Stromal cell of bone marrow (primary cell): ENCODE results near the gene C9orf50.
"Not testable (repeated sequence)": the region's sequence is repeated elsewhere in the genome, so short reads cannot be mapped to it uniquely, and the experiment has no call there.

Experiments used
- DNase-seq: peaks from one replicate; pipeline ENCODE4 v3.0.0-alpha.2; 2012; ENCODE audit warnings: low read depth

C9orf50 gene

DNA sequence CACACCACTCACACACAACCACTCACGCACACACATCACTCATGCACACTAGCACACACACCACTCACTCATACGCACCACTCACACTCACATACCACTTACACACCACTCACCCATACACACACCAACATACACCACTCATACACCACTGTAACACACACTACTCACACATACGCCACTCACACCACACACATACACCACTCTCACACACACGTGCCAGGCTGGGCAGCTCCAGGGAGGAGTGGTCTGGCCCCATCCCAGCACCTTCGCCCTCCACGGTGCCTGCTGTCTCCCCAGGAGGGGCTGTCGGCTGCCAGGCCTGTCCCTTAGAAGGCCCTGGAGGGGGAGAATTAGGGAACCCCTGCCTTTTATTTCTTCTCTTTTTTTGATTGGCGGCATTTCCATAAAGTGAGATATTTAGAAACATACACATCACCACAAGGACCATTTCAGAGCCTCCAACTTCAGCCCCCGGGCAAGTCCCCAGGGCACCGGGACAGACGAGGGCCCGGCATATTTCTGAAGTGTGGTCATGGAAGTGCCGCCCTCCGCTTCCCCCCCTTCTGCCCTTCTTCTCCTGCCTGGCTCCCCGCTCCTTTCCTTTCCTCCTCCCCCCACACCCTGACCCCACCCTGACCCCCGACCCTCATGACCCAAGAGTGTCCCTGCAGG is 27.3 kb upstream of the C9orf50 start:
- no peak for DNase-seq

DNA sequence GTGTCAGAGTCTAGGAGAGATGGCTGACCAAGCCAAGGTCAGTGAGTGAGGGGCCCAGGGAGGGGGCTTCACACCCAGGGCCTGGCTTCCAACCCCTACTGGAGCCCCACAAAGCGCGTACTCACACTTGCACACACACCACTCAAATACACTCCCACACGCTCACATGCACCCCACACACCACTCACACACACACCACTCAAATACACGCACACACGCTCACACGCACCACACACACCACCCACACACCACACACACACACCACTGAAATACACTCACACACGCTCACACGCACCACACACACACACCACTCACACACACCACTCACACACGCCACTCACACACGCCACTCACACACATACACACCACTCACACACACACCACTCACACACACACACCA is 26.7 kb upstream of the C9orf50 start:
- no peak for DNase-seq

DNA sequence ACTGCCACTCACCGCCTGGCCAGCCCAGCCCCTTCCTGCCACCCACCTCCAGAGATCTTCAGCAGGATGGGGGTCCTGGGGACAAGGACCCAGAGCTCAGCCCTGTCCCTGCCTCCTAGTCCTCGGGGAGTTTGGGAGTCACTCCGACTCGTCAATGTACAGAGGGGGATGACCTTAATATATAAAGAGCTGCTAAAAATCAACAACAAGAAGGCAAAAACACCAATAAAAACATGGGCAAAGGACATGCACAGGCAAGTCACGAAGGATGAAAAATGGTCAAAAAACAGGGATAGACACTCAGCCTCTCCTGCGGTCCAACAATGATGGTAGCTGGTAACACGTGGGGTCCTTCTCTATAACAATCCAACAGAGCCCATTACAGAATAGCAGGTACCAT is 25.8 kb upstream of the C9orf50 start:
- no peak for DNase-seq

DNA sequence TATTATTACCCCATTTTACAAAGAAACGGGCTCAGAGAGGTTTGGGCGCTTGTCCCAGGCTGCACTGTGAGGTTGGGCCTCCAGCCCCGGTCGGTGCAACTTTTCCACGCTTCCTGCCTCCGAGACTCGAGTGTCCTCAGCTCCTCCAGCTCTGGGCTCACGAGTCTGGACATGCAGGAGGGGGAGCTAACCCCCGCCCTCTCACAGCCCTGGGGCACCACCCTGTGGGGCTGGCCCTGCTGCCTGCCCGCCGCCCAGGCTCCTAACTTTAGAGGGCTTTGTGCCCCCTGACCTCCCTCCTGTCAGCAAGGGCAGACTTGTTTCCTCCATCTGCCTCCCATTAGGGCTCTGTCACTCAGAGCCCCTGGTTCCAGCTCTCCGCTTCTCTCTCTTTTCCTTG is 25.4 kb upstream of the C9orf50 start:
- DNase-seq = no peak

DNA sequence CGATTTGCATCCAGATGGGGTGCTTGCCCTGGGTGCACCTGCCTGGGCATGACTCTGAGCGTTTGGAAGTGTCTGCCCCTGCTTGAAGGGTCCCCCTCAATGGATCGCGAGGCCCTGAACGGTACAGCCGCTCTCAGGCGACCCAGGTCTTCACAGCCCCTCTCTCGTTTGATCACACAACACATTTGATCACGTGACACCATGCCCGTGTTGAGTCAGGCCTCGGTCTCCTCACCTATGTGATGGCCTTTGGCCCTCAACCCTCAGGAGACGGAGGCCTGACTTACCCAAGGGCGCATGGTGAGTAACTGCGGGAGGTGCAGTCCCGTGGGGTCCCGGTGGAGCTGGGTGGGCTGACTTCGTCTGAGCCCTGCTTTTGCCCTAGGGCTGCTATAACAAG is 24.0 kb upstream of the C9orf50 start:
- DNase-seq = no peak

DNA sequence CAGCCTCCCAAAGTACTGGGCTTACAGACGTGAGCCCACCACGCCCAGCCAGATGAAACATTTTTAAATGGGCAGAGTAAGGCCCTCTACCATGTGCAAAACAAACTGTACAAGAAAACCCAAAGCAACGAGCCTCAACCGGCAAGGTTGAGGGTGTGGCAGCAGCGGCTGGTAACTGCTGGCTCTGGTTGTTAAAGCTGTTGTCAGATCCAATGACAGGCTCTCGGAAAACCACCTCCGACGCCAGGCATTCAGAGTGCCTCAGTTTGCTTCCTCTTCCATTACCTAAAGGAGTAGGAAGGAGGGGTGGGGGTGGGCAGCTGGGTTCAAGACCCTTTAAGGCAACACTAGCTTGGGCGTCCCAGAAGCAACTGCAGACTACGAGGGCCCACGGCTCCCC is 23.5 kb upstream of the C9orf50 start:
- DNase-seq = no peak

DNA sequence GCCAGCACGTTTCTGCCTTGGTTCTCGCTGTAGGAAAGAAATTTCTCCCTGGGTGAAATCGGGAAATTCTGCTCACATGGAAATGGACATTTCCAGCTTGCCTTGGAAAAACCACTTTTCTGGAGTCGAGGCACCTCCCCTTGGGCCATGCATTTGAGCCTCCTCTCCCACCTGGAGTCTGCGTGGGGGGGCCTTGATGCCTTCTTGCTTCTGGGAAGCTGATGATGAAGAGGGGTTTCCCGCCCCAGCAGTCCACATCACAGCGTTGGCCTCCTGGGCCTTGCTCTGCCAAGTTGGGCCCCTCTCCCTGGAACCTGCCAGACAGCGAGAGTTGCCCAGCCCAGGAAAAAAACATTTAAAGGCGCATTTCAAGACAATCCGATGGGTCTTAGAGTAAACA is 22.8 kb upstream of the C9orf50 start:
- no peak for DNase-seq

DNA sequence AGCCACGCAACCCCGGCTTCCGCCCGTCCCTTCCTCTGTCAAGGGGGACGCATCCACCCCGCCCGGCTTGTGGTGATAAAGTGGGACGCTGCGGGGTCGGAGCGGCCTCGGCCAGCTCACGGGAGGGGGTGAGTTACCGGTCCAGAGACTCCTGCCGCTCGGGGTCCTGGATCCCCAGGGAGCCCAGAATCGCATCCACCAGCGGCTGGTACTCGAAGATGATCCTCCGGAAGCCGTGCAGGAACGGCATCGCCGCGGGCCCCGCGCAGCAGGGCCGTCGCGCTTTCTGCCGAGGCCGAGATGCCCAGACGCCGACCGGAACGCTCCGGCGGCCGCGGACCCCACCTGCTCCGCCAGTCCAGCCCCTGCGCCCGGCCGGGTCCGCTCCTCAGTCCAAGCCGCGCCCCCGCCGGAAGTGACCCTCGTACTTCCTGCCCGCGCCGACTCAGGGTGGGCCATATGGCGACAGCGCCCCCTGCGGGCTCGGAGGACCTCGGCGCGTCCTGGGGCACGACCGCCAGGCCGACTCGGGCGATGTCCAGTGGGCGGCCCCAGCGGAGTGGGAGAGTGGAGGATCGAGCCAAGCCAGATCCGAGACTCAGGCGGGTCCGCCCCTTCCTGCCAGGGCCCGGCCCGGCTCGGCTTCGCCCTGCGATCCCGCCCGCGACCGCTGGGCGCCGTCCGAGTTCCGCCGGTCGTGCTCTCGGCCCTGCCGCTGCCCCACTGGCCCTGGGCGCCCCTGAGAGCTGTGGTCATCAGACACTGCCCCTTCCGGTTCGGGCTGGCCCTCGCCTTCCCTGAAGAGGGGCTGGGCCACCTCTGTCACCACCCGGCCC is 21.1 kb upstream of the C9orf50 start, which contains the start of gene ASB6:
Gene ASB6 (minus strand): TSS at position 402 of the 836 bp plus-strand sequence. CDS start 152 bp downstream, at position 250.
- peak; percentile 94 for DNase-seq

DNA sequence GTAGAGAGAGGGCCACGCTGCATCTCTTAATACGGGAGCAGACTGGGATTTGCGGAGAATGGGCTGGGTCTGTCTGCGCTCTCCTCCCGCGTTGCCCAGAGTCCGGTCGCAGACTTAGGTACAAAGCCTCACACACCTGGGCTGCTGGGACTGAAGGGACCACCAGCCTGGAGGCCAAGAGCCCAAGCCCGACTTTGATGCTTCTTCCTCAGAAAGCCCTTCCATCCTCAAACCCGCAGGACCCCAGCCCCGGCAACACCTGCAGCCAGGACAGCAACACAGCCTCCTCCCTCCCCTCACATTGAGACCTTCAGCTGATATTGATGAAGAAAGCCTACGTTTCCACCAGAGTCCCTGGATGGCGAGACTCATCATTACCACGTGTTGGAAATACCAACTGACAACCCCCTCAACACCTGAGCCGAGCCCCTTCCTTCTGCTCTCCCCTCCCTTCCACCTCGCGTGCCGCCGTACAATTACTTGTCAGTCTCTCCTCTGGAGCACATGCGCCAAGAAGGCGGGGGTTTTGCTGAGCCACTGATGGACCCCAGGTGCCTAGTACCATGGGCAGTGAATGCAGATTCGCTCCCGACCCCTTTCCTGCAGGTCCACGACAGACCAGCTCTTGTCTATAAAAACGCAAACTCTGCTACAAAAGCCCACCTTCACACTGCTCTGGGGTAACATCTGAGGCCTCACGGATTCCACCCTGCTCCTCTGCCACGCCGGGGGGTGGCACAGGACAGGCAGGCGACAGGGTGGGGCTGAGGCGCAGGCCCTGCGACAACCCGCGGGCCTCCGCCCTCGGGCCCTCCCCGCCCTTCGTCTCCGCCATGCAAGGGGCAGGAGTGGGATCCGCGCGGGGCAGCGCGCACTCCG is 20.2 kb upstream of the C9orf50 start:
- DNase-seq = no peak

DNA sequence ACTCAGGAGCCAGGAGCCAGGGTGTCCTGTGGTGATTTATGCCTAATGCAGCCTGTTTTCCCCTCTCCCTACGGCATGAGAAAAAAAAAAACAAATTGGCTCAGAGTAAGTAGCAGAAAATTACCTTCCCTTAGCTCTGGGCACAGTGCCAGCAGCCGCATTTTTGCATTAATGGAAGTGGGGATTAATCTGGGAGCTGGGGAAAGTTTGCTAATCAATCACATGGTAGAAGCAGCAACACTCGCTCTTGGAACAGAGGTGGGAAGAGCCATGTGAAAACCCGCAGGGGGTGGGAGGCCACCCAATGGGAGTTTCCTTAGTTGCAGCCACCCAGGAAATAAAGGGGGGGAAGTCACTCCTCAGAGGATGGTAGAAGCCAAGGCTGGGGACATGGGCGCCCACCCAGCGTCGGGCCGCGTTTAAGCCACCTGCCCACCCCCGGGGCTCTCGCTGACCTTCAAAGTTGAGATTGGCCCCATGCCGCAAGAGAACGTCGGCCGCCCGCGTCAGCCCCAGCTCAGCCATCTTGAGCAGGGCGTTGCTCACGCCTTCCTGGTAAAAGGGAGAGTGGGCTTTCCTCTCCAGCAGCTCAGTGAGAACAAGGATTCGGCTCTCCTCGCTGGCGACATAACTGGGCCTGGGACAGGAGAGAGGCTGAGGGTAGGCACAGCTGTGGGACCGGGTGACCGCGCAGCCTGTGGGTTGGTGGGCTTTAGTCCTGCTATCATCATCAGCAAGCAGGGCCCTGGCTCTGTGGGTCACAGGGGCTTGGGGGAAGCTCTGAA is 19.4 kb upstream of the C9orf50 start:
- no peak for DNase-seq

DNA sequence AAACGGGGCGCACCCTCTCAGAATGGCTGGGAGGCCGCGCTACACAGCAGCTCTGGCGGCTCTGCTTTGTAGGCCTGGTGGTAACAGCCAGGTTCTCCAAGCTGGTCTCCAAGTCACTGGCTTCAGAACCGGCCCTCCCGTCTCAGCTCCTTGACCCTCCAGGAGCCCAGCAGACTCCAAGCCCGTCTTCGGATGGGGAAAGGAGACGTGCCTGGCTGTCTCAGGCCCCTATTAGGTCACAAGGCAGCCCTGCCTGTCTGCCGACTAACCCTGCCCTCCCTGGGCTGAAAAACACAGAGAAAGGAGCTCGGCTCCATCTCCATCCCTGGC is 18.8 kb upstream of the C9orf50 start:
- no peak for DNase-seq

DNA sequence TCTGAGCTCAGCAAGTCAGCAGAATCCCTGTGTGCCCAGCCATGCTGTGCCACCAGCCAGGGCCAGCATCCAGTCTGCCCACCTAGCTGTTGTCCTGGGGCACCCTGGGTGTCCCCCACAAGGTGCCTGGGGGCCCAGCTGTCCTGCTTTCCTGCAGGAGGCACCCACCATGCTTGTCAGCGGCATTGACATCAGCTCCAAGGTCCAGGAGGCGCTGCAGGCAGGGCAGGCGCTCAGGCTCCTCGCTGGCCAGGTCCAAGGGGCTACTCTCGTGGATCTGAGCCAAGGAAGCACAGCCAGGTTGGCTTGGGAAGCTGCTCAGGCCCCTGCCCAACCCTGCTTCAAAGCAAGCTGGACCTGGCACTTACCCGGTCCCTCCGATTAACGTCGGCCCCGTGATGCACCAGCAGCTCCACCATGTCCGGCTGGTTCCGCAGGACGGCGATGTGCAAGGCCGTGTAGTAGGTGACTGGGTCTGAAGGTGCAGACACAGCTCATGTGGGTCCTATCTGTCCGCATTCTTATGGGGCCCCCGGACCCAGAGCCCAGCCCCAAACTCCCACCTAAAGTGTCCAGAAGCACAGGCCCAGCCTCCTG is 18.2 kb upstream of the C9orf50 start:
- DNase-seq = no peak

DNA sequence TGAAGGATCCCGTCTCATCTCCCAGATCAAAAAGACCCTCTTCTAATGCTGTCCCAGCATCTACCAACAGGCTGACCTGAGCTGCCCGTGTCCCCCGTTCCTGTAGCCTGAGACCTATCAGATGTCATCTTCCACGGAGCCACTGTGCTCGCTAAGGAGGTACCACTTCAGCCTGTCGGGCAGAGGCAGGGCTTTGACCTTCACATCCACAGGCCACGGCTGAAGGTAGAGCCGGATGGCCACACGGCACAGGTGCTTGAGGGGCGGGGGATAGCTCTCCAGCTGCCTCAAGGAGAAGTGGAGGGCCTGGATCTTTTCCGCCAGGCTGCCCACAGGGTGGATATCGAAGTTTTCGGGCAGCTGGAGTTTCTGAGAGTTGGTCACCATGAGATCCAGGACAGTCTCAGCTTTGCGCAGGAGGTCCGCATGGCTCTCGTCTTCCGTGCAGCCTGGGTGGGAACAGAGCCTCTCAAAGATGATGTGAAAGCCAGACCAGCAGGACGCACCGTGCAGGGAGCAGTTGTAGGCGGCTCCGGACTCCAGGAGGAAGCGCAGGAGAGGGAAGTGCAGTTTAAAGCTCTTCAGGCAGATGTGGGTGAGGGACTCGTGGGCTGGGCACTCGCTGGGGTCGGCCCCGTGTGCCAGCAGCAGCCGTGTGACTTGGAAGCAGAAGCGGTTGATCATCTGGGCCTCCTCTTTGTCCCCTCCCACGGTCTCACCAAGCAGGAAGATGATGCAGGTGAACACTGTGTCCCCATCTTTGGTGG is 17.0 kb upstream of the C9orf50 start:
- no peak for DNase-seq

DNA sequence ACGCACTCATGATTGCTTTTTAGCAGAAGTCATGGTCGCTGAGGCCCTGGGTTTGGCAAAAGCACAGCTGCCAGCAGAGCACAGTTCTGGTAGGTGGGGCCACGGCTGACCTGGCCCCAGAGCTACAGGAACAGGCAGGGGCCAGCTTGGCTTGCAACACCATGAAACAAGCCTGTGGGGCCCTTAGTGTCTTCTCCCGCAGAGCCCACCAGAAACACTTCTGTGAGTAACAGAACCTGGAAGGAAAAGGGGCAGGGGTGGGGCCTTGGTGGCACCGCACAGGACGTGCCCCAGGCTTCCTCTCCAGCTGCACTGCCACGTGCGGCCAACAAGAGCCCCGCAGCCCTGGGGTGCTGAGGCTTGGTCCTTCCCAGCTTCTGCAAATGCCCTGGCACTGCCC is 16.2 kb upstream of the C9orf50 start:
- no peak for DNase-seq

DNA sequence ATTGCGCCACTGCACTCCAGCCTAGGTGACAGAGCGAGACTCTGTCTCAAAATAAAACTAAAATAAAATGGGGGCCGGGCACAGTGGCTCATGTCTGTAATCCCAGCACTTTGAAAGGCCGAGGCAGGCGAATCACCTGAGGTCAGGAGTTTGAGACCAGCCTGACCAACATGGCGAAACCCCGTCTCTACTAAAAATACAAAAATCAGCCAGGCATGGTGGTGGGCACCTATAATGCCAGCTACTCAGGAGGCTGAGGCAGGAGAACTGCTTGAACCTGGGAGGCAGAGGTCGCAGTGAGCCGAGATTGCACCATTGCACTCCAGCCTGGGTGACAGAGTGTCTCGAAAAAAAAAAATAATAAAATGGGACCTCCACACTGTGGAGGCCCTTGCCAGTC is 15.4 kb upstream of the C9orf50 start:
- not testable (repeated sequence) for DNase-seq

DNA sequence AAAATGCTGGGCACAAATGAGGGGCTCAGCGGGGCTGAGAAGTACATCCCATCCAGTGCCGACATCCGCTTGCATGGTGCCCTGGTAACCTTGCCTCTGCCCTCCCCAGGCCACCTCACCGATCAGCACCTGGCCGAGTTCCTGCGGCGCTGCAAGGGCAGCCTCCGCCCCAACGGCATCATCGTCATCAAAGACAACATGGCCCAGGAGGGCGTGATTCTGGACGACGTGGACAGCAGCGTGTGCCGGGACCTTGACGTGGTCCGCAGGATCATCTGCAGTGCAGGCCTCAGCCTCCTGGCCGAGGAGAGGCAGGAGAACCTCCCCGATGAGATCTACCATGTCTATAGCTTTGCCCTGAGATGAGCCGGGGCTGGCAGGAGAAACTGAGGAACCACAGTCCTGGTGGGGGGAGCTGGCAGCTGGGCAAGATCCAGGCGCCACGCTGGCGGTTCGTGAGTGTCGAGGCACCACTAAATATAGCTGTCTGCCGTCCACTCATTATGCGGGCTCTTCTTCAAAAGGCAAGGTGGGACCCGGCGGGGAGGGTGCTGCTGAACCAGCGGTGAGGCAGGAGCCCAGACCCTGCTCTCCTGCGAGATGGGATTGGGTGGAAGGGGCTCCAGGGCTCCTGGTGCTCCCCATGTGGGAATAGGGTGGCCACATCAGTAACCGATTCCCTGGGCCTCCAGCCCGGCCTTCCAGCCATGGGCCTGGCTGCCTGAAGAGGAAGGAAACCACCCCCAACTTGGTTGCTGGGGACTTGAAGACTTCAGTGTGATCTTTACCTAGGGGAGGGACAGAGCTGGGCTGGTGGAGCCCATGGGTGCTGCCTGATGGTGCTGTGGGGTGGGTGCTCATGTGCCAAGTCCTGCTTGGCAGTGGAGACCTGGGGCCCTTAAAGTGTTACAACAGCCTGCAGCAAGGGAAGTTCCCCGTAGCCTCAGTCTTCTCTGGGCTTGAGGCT is 14.5 kb upstream of the C9orf50 start:
- DNase-seq = no peak

DNA sequence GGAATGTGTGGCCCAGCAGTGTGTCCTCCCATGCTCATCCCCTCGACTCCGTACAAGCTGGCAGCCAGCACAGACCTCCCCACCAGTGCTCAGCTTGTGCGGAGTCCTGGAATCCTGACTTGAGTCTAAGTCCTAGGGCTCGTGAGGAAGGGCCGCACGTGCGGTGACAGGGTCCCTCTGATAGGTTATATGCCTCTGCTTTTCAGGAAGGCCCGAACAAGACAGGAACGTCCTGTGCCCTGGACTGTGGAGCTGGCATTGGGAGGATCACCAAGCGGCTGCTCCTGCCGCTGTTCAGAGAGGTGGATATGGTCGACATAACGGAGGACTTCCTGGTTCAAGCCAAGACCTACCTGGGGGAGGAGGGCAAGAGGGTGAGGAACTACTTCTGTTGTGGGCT is 12.9 kb upstream of the C9orf50 start:
- no peak for DNase-seq

DNA sequence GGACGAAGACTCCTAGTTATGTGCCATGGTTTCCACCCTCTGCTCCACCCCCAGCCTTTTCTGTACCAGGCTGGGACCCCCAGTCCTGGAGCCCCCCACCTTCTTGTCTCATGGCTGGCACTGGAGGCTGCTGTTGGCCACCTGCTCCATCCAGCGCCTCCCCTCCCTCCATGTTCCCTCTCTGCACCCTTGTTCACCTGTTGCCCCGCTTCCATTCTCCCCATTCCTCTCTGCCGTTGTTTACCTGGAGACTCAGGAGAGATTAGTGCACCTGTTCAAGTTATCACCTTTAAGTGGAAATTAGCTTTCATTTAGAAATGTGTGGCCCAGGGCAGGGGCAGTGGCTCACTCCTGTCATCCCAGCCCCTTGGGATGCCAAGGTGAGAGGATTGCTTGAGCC is 12.3 kb upstream of the C9orf50 start:
- DNase-seq = no peak

DNA sequence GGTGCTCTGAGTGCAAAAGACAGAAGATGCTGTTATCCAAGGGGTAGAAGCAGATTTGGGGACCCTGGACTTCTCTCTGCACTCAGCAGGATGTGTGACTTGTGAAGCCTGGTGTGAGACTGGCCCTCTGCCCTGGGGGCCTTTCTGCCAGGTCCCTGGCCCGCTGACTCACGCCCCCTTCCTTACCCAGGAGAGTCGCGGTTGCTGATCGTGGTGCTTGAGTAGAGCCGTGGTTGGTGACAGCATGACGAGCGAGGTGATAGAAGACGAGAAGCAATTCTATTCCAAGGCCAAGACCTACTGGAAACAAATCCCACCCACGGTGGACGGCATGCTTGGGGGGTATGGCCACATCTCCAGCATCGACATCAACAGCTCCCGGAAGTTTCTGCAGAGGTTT is 11.6 kb upstream of the C9orf50 start:
- DNase-seq = no peak
